AG09309 (cell line): ENCODE data around the gene DFFA.
"Not testable (repeated sequence)": the region's sequence is repeated elsewhere in the genome, so short reads cannot be mapped to it uniquely, and the experiment has no call there.

Experiments used
- DNase-seq: peaks from one replicate; pipeline ENCODE4 v3.0.0-alpha.2; 2010; ENCODE audit warnings: low read depth
- H3K4me3 ChIP-seq: 2 replicates; pipeline ENCODE4 v1.5.1; 2011; ENCODE audit warnings: mild to moderate bottlenecking, low read depth, low read length, moderate library complexity; ENCODE audit not compliant: control insufficient read depth
- TF ChIP-seq, protein P1 (sequence below): IDR thresholded peaks from 2 replicates; pipeline ENCODE4 v1.5.1; 2011; ENCODE audit warnings: mild to moderate bottlenecking, low read depth, low read length, inconsistent platforms; ENCODE audit not compliant: insufficient read depth, control insufficient read depth; ENCODE audit errors: missing control alignments

Gene DFFA

DNA sequence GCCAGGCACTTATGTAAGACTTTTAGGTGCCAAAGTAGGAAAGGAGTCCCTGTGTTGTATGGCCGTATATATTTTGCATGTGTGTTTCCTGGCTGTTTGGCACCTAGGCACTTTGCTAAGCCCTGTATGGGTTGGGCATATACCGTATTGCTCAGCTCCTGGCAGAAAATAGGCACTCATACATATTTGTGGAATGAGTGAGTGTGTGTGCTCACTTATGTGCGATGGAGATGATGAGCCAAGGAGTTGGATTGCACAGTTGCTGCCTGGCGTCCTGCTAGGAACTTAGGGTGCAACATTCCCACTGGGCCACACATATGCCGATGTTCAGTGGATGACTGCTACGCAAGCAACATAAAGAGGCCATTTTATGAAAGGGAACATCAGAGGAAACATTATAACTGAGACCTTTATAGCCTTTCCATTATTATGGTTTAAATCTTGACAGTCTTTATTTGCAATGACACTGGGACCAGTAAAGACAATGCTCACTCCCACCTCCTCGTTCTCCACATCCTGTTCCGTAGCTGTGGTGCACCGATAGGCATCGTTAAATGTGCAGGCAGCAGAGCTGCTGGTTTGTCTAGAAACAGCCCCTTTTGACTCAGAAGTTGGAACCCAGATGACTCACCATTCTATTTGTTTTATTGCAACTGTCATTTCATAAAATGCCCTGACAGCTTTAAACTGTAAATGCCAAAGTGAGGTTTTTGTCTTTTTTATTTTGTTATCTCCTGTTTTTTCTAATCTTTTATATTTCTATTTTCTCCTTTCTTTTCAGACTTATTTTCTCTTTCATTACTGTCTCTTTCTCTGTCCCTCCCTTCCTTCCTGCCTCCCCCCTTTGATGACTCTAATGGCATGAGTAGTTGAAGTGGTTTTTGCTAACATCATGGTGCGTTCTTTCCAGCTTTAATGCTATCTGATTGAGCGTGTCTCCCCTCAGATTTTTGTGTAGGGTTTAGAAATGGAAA lies 38.5 kb upstream of the DFFA start:
- TF ChIP-seq, protein P1, sequence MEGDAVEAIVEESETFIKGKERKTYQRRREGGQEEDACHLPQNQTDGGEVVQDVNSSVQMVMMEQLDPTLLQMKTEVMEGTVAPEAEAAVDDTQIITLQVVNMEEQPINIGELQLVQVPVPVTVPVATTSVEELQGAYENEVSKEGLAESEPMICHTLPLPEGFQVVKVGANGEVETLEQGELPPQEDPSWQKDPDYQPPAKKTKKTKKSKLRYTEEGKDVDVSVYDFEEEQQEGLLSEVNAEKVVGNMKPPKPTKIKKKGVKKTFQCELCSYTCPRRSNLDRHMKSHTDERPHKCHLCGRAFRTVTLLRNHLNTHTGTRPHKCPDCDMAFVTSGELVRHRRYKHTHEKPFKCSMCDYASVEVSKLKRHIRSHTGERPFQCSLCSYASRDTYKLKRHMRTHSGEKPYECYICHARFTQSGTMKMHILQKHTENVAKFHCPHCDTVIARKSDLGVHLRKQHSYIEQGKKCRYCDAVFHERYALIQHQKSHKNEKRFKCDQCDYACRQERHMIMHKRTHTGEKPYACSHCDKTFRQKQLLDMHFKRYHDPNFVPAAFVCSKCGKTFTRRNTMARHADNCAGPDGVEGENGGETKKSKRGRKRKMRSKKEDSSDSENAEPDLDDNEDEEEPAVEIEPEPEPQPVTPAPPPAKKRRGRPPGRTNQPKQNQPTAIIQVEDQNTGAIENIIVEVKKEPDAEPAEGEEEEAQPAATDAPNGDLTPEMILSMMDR = no peak
- DNase-seq = peak; percentile 68
- H3K4me3 ChIP-seq = no peak overlapping the region

DNA sequence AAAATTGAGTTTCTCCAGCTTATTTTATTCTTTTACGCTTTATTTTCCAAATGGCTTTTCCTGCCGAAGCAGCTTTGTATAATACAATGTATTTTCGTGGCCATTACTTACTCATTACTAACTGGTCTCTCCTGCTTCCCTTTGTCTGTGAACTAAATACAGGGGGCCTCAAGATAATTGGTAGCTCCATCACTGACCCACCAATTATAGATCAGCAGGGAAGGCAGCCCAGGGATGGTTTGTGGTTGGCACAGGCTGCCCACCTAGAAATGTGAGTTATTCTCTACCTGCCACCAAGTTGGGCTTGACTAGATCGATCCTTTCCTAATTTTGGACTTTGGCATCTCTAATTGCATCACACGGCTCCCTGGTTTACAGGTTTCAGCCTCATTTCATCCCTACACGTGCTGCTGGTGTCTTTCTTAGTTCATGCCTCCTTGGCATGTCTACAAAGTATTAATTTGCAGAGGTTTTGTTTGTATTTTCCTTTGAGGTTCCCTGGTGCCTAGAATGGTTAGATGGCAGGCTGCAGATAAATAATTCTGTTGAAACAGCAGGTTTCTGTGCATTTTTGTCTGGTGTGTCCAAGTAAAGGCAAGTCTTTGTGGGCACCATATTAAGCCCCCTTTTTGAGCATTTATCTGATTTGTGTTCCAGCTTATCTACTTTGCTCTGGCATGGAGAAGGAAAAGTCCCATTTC lies 37.6 kb upstream of the DFFA start:
- TF ChIP-seq, protein P1 = no peak
- DNase-seq = no peak
- H3K4me3 ChIP-seq = no peak overlapping the region

DNA sequence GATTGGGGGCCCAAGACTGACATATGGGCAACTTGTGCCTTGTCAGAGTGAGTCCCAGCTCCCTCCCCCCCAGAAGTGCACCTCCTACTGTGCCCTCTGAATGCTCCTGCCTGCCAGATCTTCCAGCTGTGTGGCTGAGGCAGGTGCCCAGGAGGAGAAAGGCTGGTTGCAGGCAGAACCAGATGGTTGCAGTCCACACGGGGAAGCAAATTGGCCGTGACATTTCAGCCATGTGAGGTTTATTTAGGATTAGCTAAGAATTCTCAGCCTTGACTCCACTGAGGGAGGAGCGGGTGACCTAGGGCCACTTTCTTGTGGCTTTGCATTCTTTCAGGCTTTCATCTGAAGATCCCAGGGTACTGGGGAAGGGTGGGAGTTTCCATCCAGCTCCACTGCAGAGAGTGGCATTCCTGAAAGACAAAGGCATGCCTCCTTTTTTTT lies 36.2 kb upstream of the DFFA start:
- no peak for DNase-seq
- TF ChIP-seq, protein P1 = no peak
- H3K4me3 ChIP-seq = no peak overlapping the region

DNA sequence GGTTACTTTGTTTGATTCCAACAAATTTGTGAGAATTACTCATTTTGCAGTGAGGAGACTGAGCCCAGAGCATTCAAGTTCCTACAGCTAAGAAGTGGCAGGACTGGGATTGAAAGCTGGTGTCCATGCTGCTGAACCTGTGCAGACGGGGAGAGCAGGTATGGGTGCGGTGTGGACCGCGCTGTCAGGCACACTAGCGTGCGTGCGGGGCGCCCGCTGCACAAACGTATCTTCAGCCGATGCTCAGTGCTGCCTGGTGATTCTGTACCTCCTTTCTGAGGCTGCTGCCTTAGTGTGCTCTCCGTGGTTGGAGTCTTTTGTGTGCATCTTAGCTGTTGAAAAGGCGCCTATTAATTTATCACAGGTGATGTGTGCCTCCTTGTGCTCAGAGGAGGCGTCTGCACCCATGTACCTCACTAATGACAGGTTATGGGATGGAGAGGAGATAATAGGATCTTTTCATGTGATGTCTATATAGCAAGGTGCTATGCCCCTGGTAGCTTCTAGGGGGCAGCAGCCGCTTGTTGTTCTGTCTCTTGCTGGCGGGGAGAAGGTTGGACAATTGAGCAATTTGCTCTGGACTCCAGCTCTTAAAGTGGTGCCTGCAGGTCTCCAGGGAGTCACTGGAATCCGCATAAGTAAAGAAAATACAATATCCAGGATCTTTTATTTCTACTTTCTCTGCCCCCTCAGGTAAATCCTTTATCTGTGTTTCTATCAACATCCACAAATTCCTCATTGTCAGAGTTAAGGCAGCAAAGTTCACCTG lies 35.0 kb upstream of the DFFA start:
- H3K4me3 ChIP-seq = no peak overlapping the region
- TF ChIP-seq, protein P1 = peak; percentile 96
- DNase-seq = peak; percentile 63

DNA sequence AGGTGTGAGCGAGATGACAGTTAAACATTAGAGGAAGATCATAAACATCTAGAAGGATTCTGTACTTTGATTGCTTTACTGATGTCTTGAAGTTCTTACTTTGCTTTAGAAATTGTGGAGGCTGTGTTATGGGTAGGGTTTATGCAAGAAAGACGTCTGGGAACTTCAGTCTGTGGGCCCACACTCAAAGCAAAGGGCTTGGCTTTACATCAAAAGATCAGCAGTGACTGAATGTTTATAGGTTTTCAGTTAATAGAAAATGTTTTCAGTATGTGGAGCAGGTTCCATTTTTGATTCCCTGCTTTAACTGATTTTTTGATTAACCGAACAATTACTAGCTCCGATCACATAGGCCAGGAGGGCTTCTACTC lies 34.3 kb upstream of the DFFA start:
- H3K4me3 ChIP-seq = no peak overlapping the region
- TF ChIP-seq, protein P1 = no peak
- no peak for DNase-seq

DNA sequence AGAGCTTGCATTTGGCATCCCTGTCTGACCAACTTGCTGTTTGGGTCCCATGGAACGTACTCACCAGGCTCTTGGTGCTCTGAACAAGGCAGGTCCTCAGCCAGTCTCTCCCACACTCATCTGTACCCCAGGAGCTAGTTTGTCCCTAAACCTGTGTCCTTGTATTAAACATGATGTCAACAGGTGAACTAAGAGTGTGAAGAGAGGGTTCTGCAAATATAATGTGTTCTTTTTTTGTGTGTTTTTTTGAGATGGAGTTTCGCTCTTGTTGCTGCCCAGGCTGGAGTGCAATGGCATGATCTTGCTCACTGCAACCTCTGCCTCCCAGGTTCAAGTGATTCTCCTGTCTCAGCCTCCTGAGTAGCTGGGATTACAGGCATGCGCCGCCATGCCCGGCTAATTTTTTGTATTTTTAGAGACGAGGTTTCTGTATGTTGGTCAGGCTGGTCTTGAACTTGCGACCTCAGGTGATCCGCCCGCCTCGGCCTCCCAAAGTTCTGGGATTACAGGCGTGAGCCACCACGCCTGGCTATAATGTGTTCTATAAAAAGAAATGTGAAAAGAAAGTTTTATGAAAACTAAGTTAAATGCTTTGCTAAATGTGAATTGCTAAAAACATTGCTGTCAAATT lies 33.8 kb upstream of the DFFA start:
- DNase-seq, H3K4me3 ChIP-seq: not testable (repeated sequence)
